ENCODE results near the gene CORO7. TPM values are rescaled to one million over a fixed set of nuclear protein-coding genes. Genes with fewer than 3 reads are reported as not detected.

CORO7 gene
- total RNA-seq, 1 donor from 2014 or later = 25.7 TPM

- DNase-seq (ENCODE audit: low spot score, unreplicated experiment) = no peak
- Mint-ChIP-seq H3K27me3 (no peaks in the 10 kb centered on the region), H3K9me3 (ENCODE audit: low read depth) (no peaks in the 10 kb centered on the region), H3K4me1 (ENCODE audit: low read depth) (peaks cover 13% of the 10 kb centered on the region), H3K36me3 (ENCODE audit: insufficient read depth) (no peaks in the 10 kb centered on the region), H3K27ac (no peak overlapping the region), H3K4me3 (ENCODE audit: low read depth) (no peak overlapping the region)
- TF ChIP-seq CTCF (IDR thresholded peaks at IDR 0.05; ENCODE audit: unreplicated experiment) = no peak
Measured at GRCh38 chr16:4320571-4321137, 95.7 kb downstream of the CORO7 start.

DNA sequence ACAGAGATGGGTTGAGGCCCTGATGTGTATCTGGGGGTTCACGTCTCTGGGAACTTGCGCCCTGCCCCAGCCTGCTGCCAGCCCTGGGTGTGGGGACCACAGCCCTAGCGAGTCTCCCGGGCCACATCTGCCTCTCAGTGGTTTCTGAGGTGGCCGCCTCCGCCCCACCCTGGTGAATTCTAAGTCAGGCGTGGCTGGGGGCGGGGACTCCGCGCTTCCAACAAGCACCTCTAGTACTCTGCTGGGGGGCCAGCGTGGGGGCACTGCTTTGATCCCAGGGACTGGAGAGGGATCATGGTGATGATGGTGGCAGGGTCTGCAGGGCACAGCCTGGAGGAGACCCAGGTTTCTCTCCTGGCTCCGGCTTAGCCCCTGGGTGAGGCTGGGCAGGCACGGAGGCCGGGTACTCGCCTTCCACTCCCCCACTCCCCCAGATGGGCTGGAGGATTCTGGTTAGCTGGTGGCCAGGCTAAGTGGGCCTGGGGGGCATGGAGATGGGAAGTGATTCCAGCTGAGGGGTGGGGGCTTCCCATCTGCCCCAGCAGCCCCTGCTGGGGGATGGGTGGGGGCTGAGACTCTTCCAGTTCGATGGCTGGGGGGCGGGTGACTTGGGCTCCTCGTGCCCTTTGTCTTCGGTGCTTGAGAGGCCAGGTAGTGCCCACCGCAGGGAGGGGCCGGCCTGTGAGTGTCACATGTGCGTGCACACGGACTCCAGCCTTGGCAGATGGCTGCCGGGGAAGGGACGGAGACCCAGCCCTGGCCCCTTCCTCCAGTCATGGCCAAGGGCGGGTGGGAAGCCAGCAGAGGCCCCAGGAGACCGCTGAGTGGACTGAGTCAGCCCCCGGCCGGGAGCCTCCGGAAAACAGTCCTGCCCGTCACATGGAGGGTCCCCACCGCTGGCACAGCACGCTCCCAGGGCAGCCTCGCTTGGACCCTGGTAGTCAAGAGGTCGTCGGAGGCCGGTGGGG is 96.7 kb downstream of the CORO7 start:
- Mint-ChIP-seq H3K4me1 (ENCODE audit: low read depth) (peaks cover 13% of the 10 kb centered on the region), H3K4me3 (ENCODE audit: low read depth) (no peak overlapping the region)

DNA sequence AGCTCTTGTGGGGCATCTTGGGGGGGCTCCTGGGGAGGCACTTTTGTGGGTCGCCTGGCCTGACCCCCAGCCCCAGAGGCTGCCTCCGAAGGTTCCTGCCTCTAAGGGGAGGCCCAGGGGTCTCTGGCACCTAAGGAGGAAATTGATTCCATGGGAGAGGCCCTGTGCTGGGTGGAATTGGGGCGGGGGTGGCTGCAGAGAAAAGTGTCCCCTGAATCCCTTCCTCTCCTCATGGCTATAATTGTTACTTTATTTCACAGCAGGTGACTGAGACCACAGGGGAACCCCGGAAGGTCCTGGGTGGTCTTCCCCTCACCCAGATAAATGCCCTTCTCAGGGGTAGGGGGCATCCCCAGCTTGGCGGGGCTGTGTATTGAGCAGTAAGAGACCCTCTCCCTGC is 97.4 kb downstream of the CORO7 start:
- DNase-seq (ENCODE audit: low spot score, unreplicated experiment) = no peak
- H3K9me3 Mint-ChIP-seq (ENCODE audit: low read depth) = no peaks in the 10 kb centered on the region
- no peaks in the 10 kb centered on the region for H3K27me3 Mint-ChIP-seq
- H3K4me3 Mint-ChIP-seq (ENCODE audit: low read depth) = peak overlapping the region; percentile 29
- H3K27ac Mint-ChIP-seq = peak overlapping the region; percentile 88
- no peak for TF ChIP-seq CTCF (IDR thresholded peaks at IDR 0.05; ENCODE audit: unreplicated experiment)
- H3K4me1 Mint-ChIP-seq (ENCODE audit: low read depth) = peaks cover 9% of the 10 kb centered on the region
- no peaks in the 10 kb centered on the region for H3K36me3 Mint-ChIP-seq (ENCODE audit: insufficient read depth)

More for the DNA sequence above, 96.7 kb downstream of the CORO7 start:
- Mint-ChIP-seq H3K9me3 (ENCODE audit: low read depth) (no peaks in the 10 kb centered on the region), H3K36me3 (ENCODE audit: insufficient read depth) (no peaks in the 10 kb centered on the region), H3K27ac (no peak overlapping the region), H3K27me3 (no peaks in the 10 kb centered on the region)
- no peak for TF ChIP-seq CTCF (IDR thresholded peaks at IDR 0.05; ENCODE audit: unreplicated experiment)
- DNase-seq (ENCODE audit: low spot score, unreplicated experiment) = no peak

DNA sequence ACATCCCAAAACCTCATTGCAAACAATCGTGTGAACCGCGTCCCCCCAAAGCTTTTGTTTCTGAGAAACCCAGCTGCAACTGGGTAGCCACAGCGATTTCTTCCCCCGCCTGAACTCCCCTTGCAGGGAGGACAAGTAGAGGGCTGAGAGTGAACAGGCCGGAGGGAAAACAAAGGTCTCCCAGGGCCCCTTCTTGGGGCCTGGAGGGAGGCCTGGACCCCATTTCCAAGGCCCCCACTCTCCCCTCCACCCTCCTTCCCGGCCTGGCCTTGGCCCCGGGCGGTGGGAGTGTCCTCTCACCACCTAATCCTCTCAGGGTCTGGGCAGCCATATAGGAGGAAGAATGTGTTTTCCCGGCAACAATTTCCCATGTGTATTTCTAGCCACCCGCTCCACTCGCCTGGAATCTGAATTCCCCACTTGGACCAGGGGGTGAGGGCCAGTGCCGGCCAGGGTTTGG is 97.9 kb downstream of the CORO7 start:
- Mint-ChIP-seq H3K4me3 (ENCODE audit: low read depth) (peak overlapping the region; percentile 81), H3K4me1 (ENCODE audit: low read depth) (peaks cover 10% of the 10 kb centered on the region)
- no peak for DNase-seq (ENCODE audit: low spot score, unreplicated experiment)

More for the DNA sequence above, 97.9 kb downstream of the CORO7 start:
- H3K27ac Mint-ChIP-seq = peak overlapping the region; percentile 88
- no peaks in the 10 kb centered on the region for H3K9me3 Mint-ChIP-seq (ENCODE audit: low read depth)
- TF ChIP-seq CTCF (IDR thresholded peaks at IDR 0.05; ENCODE audit: unreplicated experiment) = no peak
- H3K36me3 Mint-ChIP-seq (ENCODE audit: insufficient read depth) = no peaks in the 10 kb centered on the region
- H3K27me3 Mint-ChIP-seq = no peaks in the 10 kb centered on the region

Data from progenitor cell of endocrine pancreas (in vitro differentiated cells).